K562 (cell line): ENCODE data around the gene MLF1. TPM values are rescaled to one million over a fixed set of nuclear protein-coding genes. Genes with fewer than 3 reads are reported as not detected.

ENCODE experiments used
- BDP1 ChIP-seq: IDR thresholded peaks from 3 replicates; pipeline ENCODE4 v1.6.1; 2011; ENCODE audit not compliant: insufficient read length, insufficient read depth
- E2F1 ChIP-seq: sonication (generic); formaldehyde crosslinking; IDR thresholded peaks from 2 replicates; pipeline ENCODE4 v1.8.1; 2023; ENCODE audit warnings: mild to moderate bottlenecking, missing genetic modification reagents, moderate library complexity
- ETS1 ChIP-seq: conservative IDR thresholded peaks from 2 replicates; pipeline ENCODE4 v1.6.1; 2011; ENCODE audit warnings: low read depth, mild to moderate bottlenecking, low read length; ENCODE audit not compliant: control insufficient read depth
- HES1 ChIP-seq: fragments of 450-650 bp; IDR thresholded peaks from 2 replicates; pipeline ENCODE4 v1.6.1; 2016; ENCODE audit warnings: low read depth, mild to moderate bottlenecking, moderate library complexity
- HMG20B ChIP-seq: fragments of 250-450 bp; sonication (Bioruptor Pico); IDR thresholded peaks from 2 replicates; pipeline ENCODE4 v1.5.0; 2021; ENCODE audit warnings: mild to moderate bottlenecking
- IRF2 ChIP-seq: sonication (generic); formaldehyde crosslinking; IDR thresholded peaks from 2 replicates; pipeline ENCODE4 v1.8.1; 2022; ENCODE audit warnings: mild to moderate bottlenecking, missing genetic modification reagents
- NR2F6 ChIP-seq: fragments of 450-650 bp; formaldehyde crosslinking; IDR thresholded peaks from 2 replicates; pipeline ENCODE4 v1.4.0; 2020; ENCODE audit warnings: mild to moderate bottlenecking
- PRMT5 ChIP-seq: sonication (generic); formaldehyde crosslinking; IDR thresholded peaks from 2 replicates; pipeline ENCODE4 v1.5.0; 2020; ENCODE audit warnings: missing genetic modification reagents
- SIN3A ChIP-seq, 2 experiments: fragments of 150-350 bp in 1 of 2; IDR thresholded peaks; 2 replicates each; pipeline ENCODE4 v1.6.1; 2011 to 2016; ENCODE audit warnings: borderline replicate concordance in 2 of 2, low read depth in 2 of 2, low read length in 2 of 2, mild to moderate bottlenecking in 2 of 2, moderate library complexity in 2 of 2; ENCODE audit not compliant: control insufficient read depth in 1 of 2
- TSC22D4 ChIP-seq: fragments of 450-650 bp; IDR thresholded peaks from 2 replicates; pipeline ENCODE4 v1.6.1; 2016; ENCODE audit warnings: missing genetic modification characterization, missing biosample characterization, control low read depth
- UBTF ChIP-seq, 2 experiments: IDR thresholded peaks; 2 replicates each; pipeline ENCODE4 v1.6.1; 2012; ENCODE audit warnings: improper control_type of control experiment in 2 of 2, low read depth in 2 of 2, low read length in 2 of 2, borderline replicate concordance in 1 of 2
- ZC3H11A ChIP-seq: IDR thresholded peaks from 2 replicates; pipeline ENCODE4 v1.6.1; 2012; ENCODE audit warnings: low read depth, low read length, improper control_type of control experiment
- ZNF395 ChIP-seq: fragments of 200-800 bp; sonication (Bioruptor generic); IDR thresholded peaks from 2 replicates; pipeline ENCODE4 v1.6.1; 2017; ENCODE audit warnings: missing genetic modification characterization, missing compliant biosample characterization
- ZNF445 ChIP-seq: fragments of 250-450 bp; sonication (Bioruptor Pico); IDR thresholded peaks from 2 replicates; pipeline ENCODE4 v1.4.0; 2020; ENCODE audit warnings: low read depth, mild to moderate bottlenecking, moderate library complexity
- ZNF583 ChIP-seq: fragments of 250-450 bp; sonication (Bioruptor Pico); IDR thresholded peaks from 2 replicates; pipeline ENCODE4 v1.4.0; 2020
- ZNF764 ChIP-seq: fragments of 250-450 bp; sonication (Bioruptor Pico); IDR thresholded peaks from 2 replicates; pipeline ENCODE4 v1.4.0; 2020; ENCODE audit warnings: low read depth, mild to moderate bottlenecking, moderate library complexity
- ZNF785 ChIP-seq: fragments of 250-450 bp; sonication (Bioruptor Pico); IDR thresholded peaks from 2 replicates; pipeline ENCODE4 v1.4.0; 2020; ENCODE audit warnings: mild to moderate bottlenecking
- polyA plus RNA-seq, 8 experiments: library from polyadenylated mRNA; depleted of rRNA in 4 of 8; stranded (reverse) in 5 of 8; unstranded in 3 of 8; fragments of >200 nt; fragmentation: Nextera tagmentation in 2 of 8; fragmentation: Illumina TruSeq in 1 of 8; extraction: Ambion mirVana in 2 of 8; extraction: Trizol in 1 of 8; gene quantifications; 2 replicates each; pipeline versions ENCODE4 v1.2.1 to v1.2.3, GENCODE V29; 2011 to 2014; ENCODE audit warnings: inconsistent platforms in 1 of 8, missing spikeins in 1 of 8
- total RNA-seq, 7 experiments: library from RNA; depleted of rRNA in 6 of 7; stranded (reverse); fragments of >200 nt in 6 of 7; fragmentation: Illumina TruSeq in 2 of 7; extraction: Trizol in 2 of 7; gene quantifications; 2 replicates each; pipeline versions ENCODE4 v1.2.1 to v1.2.3, GENCODE V29; 2011 to 2021; ENCODE audit warnings: low replicate concordance in 1 of 7

Gene MLF1
- total and polyA plus RNA-seq, 9 of the 15 experiments (the other 6 are each of a cell fraction or from before 2014, with no cell fraction given) = 20.4 to 71.0 (median 27.1) TPM

- TF ChIP-seq ZNF785 (CRISPR knock-in tag) (no peak), HMG20B (CRISPR knock-in tag) (no peak), ZC3H11A (no peak), TSC22D4 (no peak), ZNF764 (CRISPR knock-in tag) (no peak), ZNF445 (no peak), HES1 (no peak), IRF2 (CRISPR knock-in tag) (no peak), ETS1 (peak; percentile 94; the same call in 1 of the 2 replicates), UBTF (IDR thresholded peaks at IDR 0.05; ENCODE audit: borderline replicate concordance in 1 of 2, low read depth in 2 of 2, low read length in 2 of 2) (peak in 1 of 2 experiments; percentile 67; a peak in 1 of 4 replicates), E2F1 (CRISPR knock-in tag) (no peak), PRMT5 (CRISPR knock-in tag) (no peak), ZNF583 (CRISPR knock-in tag) (no peak), BDP1 (no peak), NR2F6 (CRISPR knock-in tag) (no peak), SIN3A (IDR thresholded peaks at IDR 0.05; ENCODE audit: borderline replicate concordance in 2 of 2, control insufficient read depth in 1 of 2, low read depth in 2 of 2, low read length in 2 of 2) (peak; percentile 81 to 88; a peak in 3 of 4 replicates), ZNF395 (CRISPR knock-in tag) (peak; percentile 95)
Measured at GRCh38 chr3:158644345-158644908, 73.4 kb downstream of the MLF1 start, which contains the start of gene GFM1 (continued).
